Vagina (tissue), 2 donors: ENCODE data around the gene CRYBA4. TPM values are rescaled to one million over a fixed set of nuclear protein-coding genes. Genes with fewer than 3 reads are reported as not detected.

ENCODE experiments used
- DNase-seq, 2 donors: peaks; one replicate each; pipeline ENCODE4 v3.0.0-alpha.2; 2017; ENCODE audit errors: extremely low spot score in 2 of 2
- H3K27ac ChIP-seq: fragments of 200-600 bp; sonication (generic); one replicate; pipeline ENCODE4 v1.5.1; 2019
- H3K27me3 ChIP-seq: fragments of 200-600 bp; sonication (generic); one replicate; pipeline ENCODE4 v1.5.1; 2019
- H3K36me3 ChIP-seq, 2 donors: fragments of 200-600 bp; sonication (generic); one replicate each; pipeline ENCODE4 v1.5.1; 2017 to 2019
- H3K4me1 ChIP-seq: fragments of 200-600 bp; sonication (generic); one replicate; pipeline ENCODE4 v1.5.1; 2019
- H3K4me3 ChIP-seq, 2 donors: fragments of 200-600 bp; sonication (generic); 1 replicate in 1 of 2; 2 replicates in 1 of 2; pipeline ENCODE4 v1.5.1; 2016 to 2019
- H3K9me3 ChIP-seq: fragments of 200-600 bp; sonication (generic); one replicate; pipeline ENCODE4 v1.5.1; 2019
- CTCF ChIP-seq, 3 experiments: fragments of 450-650 bp in 2 of 3; fragments of 200-600 bp in 1 of 3; sonication (generic) in 1 of 3; IDR thresholded peaks; one replicate each; pipeline ENCODE4 v1.5.1; 2017 to 2019; ENCODE audit warnings: antibody characterized with exemption in 3 of 3, mild to moderate bottlenecking in 2 of 3, moderate library complexity in 2 of 3
- POLR2A ChIP-seq, 2 donors: fragments of 450-650 bp; IDR thresholded peaks; one replicate each; pipeline ENCODE4 v1.6.1; 2017; ENCODE audit warnings: antibody characterized with exemption in 2 of 2, mild to moderate bottlenecking in 2 of 2, moderate library complexity in 2 of 2
- POLR2AphosphoS5 ChIP-seq, 2 donors: sonication (generic); formaldehyde crosslinking; IDR thresholded peaks; one replicate each; pipeline ENCODE4 v1.9.0; 2017; ENCODE audit warnings: antibody characterized with exemption in 2 of 2, mild to moderate bottlenecking in 2 of 2, low read depth in 1 of 2; ENCODE audit not compliant: insufficient read depth in 1 of 2
- intact Hi-C: fragments of 100-400 bp; cut with DNase I; formaldehyde crosslinking; loops from one replicate; pipeline ENCODE4 v1.15.1; 2023
- total RNA-seq: library from RNA; depleted of rRNA; stranded (reverse); fragments of >200 nt; gene quantifications from one replicate; pipeline ENCODE4 v1.2.3, GENCODE V29; 2016

Gene CRYBA4
- total RNA-seq, 1 donor from 2014 or later: not detected

GRCh38 chr22:26648528-26649388 lies 27.0 kb downstream of the CRYBA4 start:
- H3K9me3 ChIP-seq: no peaks in the 10 kb centered on the region
- no peak for TF ChIP-seq CTCF (IDR thresholded peaks at IDR 0.05)
- no peak for TF ChIP-seq POLR2AphosphoS5 (IDR thresholded peaks at IDR 0.05; ENCODE audit: insufficient read depth in 1 of 2, low read depth in 1 of 2)
- TF ChIP-seq POLR2A (IDR thresholded peaks at IDR 0.05): no peak
- no peaks in the 10 kb centered on the region for H3K36me3 ChIP-seq
- no peak overlapping the region for H3K4me3 ChIP-seq
- no peak overlapping the region for H3K27ac ChIP-seq
- H3K4me1 ChIP-seq: peaks cover 12% of the 10 kb centered on the region
- H3K27me3 ChIP-seq: no peaks in the 10 kb centered on the region
- DNase-seq: no peak
- intact Hi-C loops: no loop called here

- H3K27ac ChIP-seq: no peak overlapping the region
- no peak overlapping the region for H3K4me3 ChIP-seq
- TF ChIP-seq POLR2A (IDR thresholded peaks at IDR 0.05) (no peak), POLR2AphosphoS5 (IDR thresholded peaks at IDR 0.05; ENCODE audit: insufficient read depth in 1 of 2, low read depth in 1 of 2) (no peak), CTCF (IDR thresholded peaks at IDR 0.05) (no peak)
- intact Hi-C loops: no loop called here
- no peak for DNase-seq
- H3K36me3 ChIP-seq: no peaks in the 10 kb centered on the region
- H3K9me3 ChIP-seq: no peaks in the 10 kb centered on the region
- no peaks in the 10 kb centered on the region for H3K27me3 ChIP-seq
- H3K4me1 ChIP-seq: no peaks in the 10 kb centered on the region
Observed at GRCh38 chr22:26650722-26651421, 29.1 kb downstream of the CRYBA4 start.

- Histone ChIP-seq H3K36me3 (no peaks in the 10 kb centered on the region), H3K27me3 (peaks cover 1% of the 10 kb centered on the region), H3K9me3 (no peaks in the 10 kb centered on the region), H3K4me3 (no peak overlapping the region), H3K27ac (no peak overlapping the region), H3K4me1 (no peaks in the 10 kb centered on the region)
- TF ChIP-seq CTCF (IDR thresholded peaks at IDR 0.05): no peak
- TF ChIP-seq POLR2AphosphoS5 (IDR thresholded peaks at IDR 0.05; ENCODE audit: insufficient read depth in 1 of 2, low read depth in 1 of 2): no peak
- no peak for TF ChIP-seq POLR2A (IDR thresholded peaks at IDR 0.05)
- intact Hi-C loops: no loop called here
- no peak for DNase-seq
Observed at GRCh38 chr22:26651815-26652214, 30.1 kb downstream of the CRYBA4 start.

DNA sequence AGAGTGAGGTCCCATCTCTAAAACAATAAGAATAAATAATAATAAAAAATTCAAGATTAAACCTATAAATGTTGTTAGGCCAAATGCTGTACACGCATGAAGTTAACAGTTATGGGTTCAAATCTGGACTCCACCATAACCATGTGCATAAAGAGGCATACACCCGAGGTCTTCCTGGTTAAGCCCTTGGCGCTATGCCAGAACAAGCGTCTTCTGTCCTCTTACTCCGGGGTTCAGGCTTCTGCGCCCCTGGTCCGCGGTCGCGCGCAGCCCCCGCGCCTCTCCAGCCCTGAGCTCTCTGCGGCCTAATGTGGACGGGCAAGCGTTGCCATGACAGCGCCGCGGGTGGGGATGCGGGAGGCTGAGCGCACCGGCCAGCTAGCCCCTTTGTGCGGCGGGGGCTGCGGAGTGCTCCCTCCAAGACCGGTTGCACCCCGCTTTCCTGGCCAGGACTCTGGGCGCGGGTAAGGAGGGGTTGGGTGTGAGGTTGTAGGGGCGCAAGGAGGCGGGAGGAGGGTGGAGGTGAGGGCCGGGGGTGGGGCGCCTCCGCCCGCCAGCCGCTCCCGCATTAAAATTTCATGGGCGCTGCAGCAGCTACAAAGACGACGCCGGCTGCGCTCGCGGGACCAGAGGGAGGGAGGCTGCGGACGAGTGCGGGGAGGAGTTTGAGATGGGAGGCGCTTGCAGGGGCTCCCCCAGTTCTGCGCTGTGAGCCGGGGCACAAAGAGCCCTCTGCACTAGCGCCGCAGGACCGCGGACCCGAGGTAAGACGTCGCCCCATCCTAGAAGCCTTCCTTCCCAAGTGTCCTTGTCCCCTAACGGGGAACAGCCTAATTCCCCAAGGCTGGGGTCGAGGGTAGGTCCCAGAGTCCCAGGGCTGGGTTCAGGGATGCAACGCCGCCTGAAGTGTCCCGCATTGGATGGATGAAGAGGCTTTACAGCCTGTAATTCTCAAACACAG lies 35.4 kb downstream of the CRYBA4 start, which contains the start of gene MIAT:
Gene MIAT (plus strand): TSS at position 698 of the 961 bp plus-strand sequence.
- intact Hi-C loops: no loop called here
- Histone ChIP-seq H3K4me3 (peak within 1 kb of the TSS; percentile 32), H3K36me3 (no peaks in the 10 kb centered on the region), H3K27me3 (peaks cover 18% of the 10 kb centered on the region), H3K9me3 (no peaks in the 10 kb centered on the region), H3K27ac (no peak within 1 kb of the TSS), H3K4me1 (peaks cover 26% of the 10 kb centered on the region)
- no peak for DNase-seq
- no peak for TF ChIP-seq POLR2A (IDR thresholded peaks at IDR 0.05)
- TF ChIP-seq POLR2AphosphoS5 (IDR thresholded peaks at IDR 0.05; ENCODE audit: insufficient read depth in 1 of 2, low read depth in 1 of 2): no peak
- no peak for TF ChIP-seq CTCF (IDR thresholded peaks at IDR 0.05)
